Endothelial cell (in vitro differentiated cells): ENCODE data around the gene FAM111B. TPM values are rescaled to one million over a fixed set of nuclear protein-coding genes. Genes with fewer than 3 reads are reported as not detected.

ENCODE experiments used
- DNase-seq: peaks from one replicate; pipeline ENCODE4 v3.0.0; 2021; ENCODE audit warnings: low spot score
- H3K27ac Mint-ChIP-seq: one replicate; pipeline ENCODE4 v1.8.0; 2021; ENCODE audit warnings: mixed read lengths, inconsistent platforms; ENCODE audit not compliant: unreplicated experiment
- H3K27me3 Mint-ChIP-seq: one replicate; pipeline ENCODE4 v1.8.0; 2021; ENCODE audit warnings: mild to moderate bottlenecking, moderate library complexity, mixed read lengths, inconsistent platforms; ENCODE audit not compliant: unreplicated experiment
- H3K36me3 Mint-ChIP-seq: one replicate; pipeline ENCODE4 v1.8.0; 2021; ENCODE audit warnings: mild to moderate bottlenecking, low read depth, mixed read lengths, inconsistent platforms; ENCODE audit not compliant: unreplicated experiment
- H3K4me1 Mint-ChIP-seq: one replicate; pipeline ENCODE4 v1.8.0; 2021; ENCODE audit warnings: mild to moderate bottlenecking, mixed read lengths, inconsistent platforms; ENCODE audit not compliant: unreplicated experiment
- H3K4me3 Mint-ChIP-seq: one replicate; pipeline ENCODE4 v1.8.0; 2021; ENCODE audit warnings: mild to moderate bottlenecking, mixed read lengths, inconsistent platforms; ENCODE audit not compliant: unreplicated experiment
- H3K9me3 Mint-ChIP-seq: one replicate; pipeline ENCODE4 v1.8.0; 2021; ENCODE audit warnings: mixed read lengths, inconsistent platforms; ENCODE audit not compliant: unreplicated experiment
- total RNA-seq: library from RNA; stranded (reverse); fragmentation: NEBNext Ultra II Directional; extraction: Animal tissue kit (Norgen Biotek cat#: 25700); gene quantifications from one replicate; pipeline ENCODE4 v1.2.1, GENCODE V29; 2021; ENCODE audit not compliant: unreplicated experiment
- TF ChIP-seq, protein P1 (sequence below): fragments of 200-600 bp; sonication (generic); IDR thresholded peaks from one replicate; pipeline ENCODE4 v1.5.0; 2021; ENCODE audit warnings: antibody characterized with exemption; ENCODE audit not compliant: unreplicated experiment

FAM111B gene
- total RNA-seq, 1 donor from 2014 or later, result 3.4 TPM

DNA sequence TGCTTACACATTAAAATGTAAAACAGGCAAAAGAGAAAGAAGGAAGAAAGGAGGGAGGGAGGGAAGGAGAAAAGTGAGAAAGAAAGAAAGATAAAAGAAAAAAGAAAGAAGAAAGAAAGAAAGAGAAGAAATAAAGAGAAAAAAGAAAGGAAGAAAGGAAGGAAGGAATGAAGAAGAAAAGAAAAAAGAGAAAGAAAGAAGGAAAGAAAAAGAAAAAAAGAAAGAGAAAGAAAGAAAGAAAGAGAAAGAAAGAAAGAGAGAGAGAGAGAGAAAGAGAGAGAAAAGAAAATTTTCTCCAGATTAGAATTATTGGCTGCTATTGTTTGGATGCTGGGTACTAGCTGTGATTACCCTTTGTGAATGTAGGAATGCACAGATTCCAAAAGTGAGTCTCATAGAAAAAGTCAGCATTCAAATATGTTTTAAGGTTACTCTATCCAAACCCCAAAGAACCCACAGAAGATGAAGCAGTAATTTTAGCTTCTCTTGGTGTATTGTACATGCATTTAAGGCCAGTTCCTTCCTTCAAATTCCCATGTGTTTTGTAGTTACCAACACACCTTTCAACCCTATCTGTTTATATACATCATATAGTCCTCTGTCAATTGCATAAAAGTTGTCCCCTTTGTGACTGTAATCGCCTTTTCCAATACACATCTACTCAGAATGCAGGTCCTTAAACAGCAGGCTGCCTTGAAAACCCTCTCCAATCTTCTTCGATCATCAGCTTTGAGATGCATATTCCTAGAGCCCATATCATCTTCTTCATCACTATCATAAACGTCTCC, 34.8 kb downstream of the FAM111B start:
- Mint-ChIP-seq H3K27ac (peak overlapping the region; percentile 88), H3K9me3 (no peaks in the 10 kb centered on the region), H3K4me1 (peaks cover 22% of the 10 kb centered on the region), H3K4me3 (peak overlapping the region; percentile 94), H3K27me3 (peaks cover 3% of the 10 kb centered on the region), H3K36me3 (peaks cover 5% of the 10 kb centered on the region)
- TF ChIP-seq, protein P1, sequence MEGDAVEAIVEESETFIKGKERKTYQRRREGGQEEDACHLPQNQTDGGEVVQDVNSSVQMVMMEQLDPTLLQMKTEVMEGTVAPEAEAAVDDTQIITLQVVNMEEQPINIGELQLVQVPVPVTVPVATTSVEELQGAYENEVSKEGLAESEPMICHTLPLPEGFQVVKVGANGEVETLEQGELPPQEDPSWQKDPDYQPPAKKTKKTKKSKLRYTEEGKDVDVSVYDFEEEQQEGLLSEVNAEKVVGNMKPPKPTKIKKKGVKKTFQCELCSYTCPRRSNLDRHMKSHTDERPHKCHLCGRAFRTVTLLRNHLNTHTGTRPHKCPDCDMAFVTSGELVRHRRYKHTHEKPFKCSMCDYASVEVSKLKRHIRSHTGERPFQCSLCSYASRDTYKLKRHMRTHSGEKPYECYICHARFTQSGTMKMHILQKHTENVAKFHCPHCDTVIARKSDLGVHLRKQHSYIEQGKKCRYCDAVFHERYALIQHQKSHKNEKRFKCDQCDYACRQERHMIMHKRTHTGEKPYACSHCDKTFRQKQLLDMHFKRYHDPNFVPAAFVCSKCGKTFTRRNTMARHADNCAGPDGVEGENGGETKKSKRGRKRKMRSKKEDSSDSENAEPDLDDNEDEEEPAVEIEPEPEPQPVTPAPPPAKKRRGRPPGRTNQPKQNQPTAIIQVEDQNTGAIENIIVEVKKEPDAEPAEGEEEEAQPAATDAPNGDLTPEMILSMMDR, result no peak
- no peak for DNase-seq

DNA sequence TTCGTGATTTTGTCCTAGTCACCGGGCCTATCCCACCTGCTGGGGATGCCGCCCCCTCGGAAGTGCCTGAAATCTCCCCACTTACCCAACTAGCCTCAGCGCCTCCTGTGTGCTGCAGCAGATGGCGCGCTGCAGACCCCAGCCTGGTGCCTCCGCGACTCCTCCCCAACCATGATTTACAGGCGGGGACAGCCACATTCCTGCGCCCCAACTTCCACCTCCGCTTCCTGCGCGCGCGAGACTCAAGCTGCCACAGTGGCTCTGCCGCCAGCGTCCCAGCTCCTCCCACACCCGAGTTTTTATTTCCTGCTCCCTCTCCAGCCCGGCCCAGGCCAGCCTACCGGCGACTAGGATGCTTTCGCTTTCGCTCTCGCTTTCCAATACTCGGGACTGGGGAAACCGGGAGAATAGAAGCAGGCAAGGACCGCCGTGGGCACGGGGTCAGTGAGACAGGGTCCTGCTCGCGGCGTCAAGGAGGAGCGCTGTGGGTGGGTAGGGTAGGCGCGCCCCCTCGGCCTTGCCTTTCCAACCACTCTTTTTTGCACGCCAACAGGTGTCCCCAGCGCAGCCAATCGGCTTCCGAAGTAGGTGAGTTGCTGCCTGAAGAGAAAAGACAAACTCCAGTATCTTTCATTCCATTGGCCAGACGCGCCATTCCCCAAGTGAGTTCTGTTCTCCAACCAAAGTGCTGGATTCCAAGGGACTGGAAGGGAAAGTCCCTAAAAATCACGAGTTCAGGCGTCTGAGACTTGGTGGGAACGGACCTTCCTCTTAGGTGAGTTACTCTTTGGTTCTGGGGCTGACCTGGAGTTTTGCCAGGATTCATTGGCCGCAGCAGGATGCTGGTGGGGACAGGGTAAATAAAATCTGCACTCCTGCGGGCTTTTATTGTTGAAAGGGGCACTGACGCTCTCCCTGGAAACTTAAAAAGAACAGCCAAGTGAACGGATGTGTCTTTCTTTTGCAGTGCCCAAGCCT, 35.8 kb downstream of the FAM111B start, which contains the start of gene FAM111A:
TSS of gene FAM111A (plus strand) at position 327 of the 978 bp plus-strand sequence. CDS start 6,017 bp downstream, outside the sequence.
- Mint-ChIP-seq H3K27ac (peak within 1 kb of the TSS; percentile 88), H3K4me1 (peaks cover 22% of the 10 kb centered on the region), H3K4me3 (peak within 1 kb of the TSS; percentile 94), H3K27me3 (peaks cover 3% of the 10 kb centered on the region), H3K9me3 (no peaks in the 10 kb centered on the region), H3K36me3 (peaks cover 5% of the 10 kb centered on the region)
- TF ChIP-seq, protein P1, result no peak
- peak; percentile 80 for DNase-seq

DNA sequence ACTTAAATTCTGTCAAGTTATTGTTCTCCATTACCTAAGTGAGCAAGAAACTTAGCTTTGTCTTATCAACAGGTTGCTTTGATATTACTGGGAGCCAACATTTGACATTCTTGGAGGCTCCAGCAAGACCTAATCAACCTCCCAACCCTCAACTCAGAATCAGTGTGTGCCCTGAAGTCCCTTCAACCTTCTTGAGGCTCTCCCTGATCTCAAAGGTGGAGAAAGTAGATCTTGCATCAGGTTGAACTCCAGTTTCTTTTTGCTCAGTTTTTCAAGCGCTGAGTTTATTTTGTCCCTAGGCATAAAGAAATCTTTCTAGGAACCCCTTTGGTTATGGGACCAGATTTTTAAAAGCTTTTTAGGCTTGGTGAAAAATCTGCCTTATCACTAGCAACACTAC, 37.1 kb downstream of the FAM111B start:
- no peak for DNase-seq
- Mint-ChIP-seq H3K27ac (no peak overlapping the region), H3K36me3 (peaks cover 5% of the 10 kb centered on the region), H3K27me3 (peaks cover 3% of the 10 kb centered on the region), H3K4me3 (peak overlapping the region; percentile 94), H3K9me3 (no peaks in the 10 kb centered on the region), H3K4me1 (peaks cover 22% of the 10 kb centered on the region)
- TF ChIP-seq, protein P1, result no peak

DNA sequence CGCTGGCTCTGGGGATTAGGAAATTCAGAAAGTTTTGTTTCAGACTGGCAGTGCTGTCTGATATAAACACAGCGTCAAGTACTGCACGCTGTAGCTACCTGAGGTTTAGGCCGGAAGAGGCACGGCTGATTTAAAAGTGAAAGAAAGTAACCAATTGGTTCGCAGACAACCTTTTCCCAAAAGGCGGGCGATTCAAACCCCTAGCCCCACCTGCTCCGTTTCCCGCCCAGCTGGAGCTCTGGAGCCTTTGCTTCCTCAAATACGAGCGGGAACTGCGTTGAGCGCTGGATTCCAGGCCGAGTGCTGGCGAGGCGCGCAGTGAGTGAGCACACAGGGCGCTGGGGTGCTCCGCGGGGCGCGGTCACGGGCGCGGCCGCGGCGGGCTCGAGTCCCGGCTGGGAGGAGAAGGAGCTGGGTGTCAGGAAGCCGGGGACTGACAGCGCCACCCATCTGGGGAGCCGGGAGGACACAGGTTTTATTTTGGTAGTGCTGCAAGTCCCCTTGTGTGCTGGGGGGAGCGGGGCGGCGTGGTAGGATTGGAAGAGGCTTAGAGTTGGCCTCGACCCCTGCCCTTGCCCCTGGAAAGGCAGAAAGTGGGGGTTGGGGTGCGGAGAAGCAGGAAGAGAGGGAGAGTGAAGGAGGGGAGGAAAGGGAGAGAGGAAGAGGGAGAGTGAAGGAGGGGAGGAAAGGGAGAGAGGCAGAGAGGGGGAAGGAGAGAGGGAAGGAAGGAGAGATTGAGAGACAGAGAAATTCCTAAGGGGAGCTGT, 37.7 kb downstream of the FAM111B start:
- H3K27ac Mint-ChIP-seq, result peak overlapping the region; percentile 85
- H3K4me3 Mint-ChIP-seq, result peak overlapping the region; percentile 74

More for the DNA sequence above, 37.7 kb downstream of the FAM111B start:
- peaks cover 22% of the 10 kb centered on the region for H3K4me1 Mint-ChIP-seq
- TF ChIP-seq, protein P1, result no peak
- H3K36me3 Mint-ChIP-seq, result peaks cover 5% of the 10 kb centered on the region
- DNase-seq, result peak; percentile 70
- no peaks in the 10 kb centered on the region for H3K9me3 Mint-ChIP-seq
- peaks cover 2% of the 10 kb centered on the region for H3K27me3 Mint-ChIP-seq
